Astrocyte of the cerebellum (primary cell): ENCODE data around the gene TRAF4.
"Not testable (repeated sequence)": the region's sequence is repeated elsewhere in the genome, so short reads cannot be mapped to it uniquely, and the experiment has no call there.

Source experiments
- DNase-seq: peaks from one replicate; pipeline ENCODE4 v3.0.0-alpha.2; 2011; ENCODE audit warnings: low read depth
- H3K4me3 ChIP-seq: 2 replicates; pipeline ENCODE4 v1.5.1; 2011; ENCODE audit warnings: mild to moderate bottlenecking, low read depth, low read length, moderate library complexity
- in situ Hi-C: cut with HindIII; loops from 2 replicates; pipeline ENCODE4 v1.10.0; 2017; ENCODE audit warnings: low sequenced_read_pairs
- TF ChIP-seq, protein P1 (sequence below): IDR thresholded peaks from 2 replicates; pipeline ENCODE4 v1.5.1; 2012; ENCODE audit warnings: low read length, low read depth, moderate library complexity, mild to moderate bottlenecking; ENCODE audit errors: missing control alignments

The TRAF4 gene

DNA sequence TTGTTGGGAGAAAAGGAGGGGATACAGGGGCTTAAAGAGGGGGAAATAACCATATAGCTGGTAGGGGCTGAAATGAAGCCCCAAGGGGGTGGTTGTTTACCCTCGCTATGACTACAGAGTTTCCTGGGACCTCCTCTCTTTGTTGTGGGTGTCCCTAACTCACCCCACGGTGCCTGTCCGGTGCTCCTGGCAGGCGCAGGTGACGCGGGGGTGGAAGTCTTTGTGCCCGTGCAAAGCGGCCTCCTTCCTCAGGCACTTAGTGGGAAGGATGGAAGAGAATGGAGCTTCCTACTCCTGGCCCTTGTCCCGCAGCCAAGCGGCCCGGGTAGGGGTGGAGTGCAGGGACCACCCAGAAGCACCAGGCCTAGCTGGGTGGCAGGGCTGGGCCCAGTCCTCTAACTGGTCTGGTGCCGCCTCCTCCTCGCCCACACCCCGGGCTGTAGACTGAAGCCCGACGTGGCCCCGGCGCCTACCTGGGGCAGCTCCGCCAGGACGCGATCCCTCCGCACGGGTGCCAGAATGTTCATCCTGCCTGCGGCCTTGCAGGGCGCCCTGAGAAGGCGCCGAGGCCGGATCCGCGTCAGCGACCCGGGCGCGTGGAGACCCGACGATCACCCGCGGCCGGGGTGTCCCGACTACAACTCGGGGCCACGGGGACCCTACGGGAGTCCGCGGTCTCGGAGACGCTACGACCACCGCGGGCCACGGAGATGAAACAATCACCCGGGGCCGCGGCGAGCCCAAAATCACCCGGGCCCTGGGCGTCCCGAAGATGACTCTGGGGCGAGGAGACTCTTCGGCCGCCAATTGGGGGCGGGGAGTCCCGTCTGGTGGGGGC is 26.9 kb upstream of the TRAF4 start:
- no peak for DNase-seq
- peak overlapping the region; percentile 82 for H3K4me3 ChIP-seq
- in situ Hi-C loops, result no loop called here
- TF ChIP-seq, protein P1, sequence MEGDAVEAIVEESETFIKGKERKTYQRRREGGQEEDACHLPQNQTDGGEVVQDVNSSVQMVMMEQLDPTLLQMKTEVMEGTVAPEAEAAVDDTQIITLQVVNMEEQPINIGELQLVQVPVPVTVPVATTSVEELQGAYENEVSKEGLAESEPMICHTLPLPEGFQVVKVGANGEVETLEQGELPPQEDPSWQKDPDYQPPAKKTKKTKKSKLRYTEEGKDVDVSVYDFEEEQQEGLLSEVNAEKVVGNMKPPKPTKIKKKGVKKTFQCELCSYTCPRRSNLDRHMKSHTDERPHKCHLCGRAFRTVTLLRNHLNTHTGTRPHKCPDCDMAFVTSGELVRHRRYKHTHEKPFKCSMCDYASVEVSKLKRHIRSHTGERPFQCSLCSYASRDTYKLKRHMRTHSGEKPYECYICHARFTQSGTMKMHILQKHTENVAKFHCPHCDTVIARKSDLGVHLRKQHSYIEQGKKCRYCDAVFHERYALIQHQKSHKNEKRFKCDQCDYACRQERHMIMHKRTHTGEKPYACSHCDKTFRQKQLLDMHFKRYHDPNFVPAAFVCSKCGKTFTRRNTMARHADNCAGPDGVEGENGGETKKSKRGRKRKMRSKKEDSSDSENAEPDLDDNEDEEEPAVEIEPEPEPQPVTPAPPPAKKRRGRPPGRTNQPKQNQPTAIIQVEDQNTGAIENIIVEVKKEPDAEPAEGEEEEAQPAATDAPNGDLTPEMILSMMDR, result no peak

DNA sequence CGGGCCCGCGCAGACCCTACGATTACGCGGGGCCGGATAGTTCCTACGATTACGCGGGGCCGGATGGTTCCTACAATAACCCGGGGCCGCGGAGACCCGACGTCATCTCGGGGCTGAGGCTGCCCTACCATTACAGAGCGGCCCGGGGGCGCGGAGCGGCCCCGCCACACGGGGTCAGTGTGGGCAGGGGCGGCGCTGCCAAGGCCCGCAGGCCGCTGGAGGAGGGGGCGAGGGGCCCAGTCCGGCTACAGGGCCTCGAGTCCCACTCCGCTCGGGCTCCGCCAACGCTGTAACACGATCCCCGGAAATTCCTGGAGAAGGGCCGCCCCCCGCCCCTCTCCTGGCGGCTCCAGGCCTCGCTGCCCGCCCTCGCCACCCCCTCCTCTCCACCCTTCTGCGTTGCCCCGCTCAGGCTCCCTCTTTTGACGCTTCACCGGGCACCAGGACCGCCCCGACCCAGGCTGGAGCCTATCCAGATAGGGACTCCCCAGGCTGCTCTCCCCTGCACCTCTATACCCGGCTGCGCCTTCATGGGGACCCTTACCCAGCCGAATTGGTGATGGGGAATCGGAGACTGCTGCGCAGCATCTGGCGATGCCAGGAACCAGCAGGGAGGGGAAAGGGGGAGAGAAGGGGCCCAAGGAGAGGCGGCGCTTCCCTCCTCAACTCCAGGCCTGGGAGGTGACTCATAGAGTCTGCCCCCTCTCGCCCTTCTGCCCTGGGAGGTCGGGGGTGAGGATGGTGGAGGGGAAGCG is 26.1 kb upstream of the TRAF4 start, which contains the start of gene RAB34:
RAB34 (minus strand) TSS at position 291 of the 755 bp plus-strand sequence. CDS start 602 bp downstream, outside the sequence.
- in situ Hi-C loops, result no loop called here
- peak; percentile 66 for DNase-seq
- TF ChIP-seq, protein P1, result no peak
- H3K4me3 ChIP-seq, result peak within 1 kb of the TSS; percentile 82

DNA sequence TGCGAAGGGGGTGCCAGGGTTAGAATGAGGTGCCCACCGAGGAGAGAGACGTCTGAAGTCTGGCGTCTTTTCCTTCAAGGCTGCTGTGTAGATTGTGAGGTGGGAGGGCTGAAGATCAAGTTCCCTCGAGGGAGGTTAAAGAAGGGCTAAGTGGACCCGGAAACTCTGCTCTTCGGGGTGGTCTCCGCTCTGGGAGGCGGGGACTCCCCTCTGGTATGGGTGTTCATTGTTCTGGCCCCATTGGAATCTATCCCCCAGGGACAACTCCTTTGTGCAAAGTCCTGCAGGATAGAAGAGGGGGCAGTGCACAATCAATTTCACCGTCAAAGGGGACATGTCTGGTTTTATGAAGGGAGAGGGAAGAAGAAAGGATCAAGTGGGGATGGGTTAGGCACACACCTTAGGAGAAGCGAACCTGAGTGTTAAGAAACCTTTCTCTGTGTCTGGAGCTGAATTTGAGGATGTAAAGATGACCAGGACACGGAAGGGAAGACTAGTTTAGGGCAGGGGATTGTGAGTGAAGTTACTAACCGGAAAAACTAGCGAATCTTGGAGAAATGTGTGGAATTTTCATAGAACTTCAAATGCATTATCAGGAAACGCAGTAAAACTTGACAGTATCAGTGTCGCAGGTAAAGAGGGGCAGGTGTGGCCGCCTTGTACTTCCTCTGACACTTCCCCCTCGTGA is 25.3 kb upstream of the TRAF4 start:
- peak overlapping the region; percentile 82 for H3K4me3 ChIP-seq
- TF ChIP-seq, protein P1, result no peak
- DNase-seq, result no peak
- in situ Hi-C loops, result no loop called here

DNA sequence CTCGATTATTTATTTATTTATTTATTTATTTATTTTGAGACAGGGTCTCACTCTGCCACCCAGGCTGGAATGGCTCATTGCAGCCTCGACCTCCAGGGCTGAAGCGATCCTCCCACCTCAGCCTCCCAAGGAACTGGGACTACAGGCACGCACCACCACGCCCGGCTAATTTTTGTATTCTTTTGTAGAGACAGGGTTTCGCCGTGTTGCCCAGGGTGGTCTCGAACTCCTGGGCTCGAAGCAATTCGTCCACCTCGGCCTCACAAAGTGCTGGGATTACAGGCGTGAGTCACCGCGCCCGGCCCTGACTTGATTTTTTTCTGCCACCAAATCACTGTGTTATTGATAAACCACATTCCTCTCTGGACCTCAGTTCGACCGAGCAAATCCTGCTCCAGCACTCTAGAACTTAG is 24.8 kb upstream of the TRAF4 start:
- peak overlapping the region; percentile 88 for H3K4me3 ChIP-seq
- TF ChIP-seq, protein P1, result no peak
- in situ Hi-C loops, result no loop called here
- no peak for DNase-seq

DNA sequence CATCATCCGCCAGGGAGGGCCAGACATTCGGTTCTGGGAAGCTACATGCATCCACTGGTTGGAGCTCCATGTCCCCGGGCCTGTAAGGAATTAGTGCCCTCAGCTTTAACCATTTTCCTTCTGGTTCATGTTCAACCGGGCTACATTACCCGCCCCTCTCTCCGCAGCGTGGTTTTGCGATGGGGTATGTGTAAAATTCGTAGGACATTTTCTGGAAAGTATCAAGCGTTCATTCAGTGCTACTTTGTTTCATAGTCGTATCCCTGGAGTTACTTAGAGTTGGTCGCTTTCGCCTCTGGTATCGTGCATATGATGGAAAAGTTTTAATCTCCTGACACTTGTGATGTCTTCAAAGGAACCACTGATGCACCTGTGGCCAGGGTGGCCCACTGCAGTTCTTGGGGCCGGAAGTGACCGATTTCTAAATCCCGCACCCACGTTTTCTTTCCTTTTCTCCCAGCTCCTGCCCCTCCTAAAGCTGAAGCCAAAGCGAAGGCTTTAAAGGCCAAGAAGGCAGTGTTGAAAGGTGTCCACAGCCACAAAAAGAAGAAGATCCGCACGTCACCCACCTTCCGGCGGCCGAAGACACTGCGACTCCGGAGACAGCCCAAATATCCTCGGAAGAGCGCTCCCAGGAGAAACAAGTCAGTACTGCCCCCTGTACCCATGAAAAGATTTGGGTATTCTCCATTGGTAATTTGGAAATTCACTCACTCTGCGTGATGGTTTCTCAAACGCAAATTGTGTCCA is 23.4 kb upstream of the TRAF4 start:
- peak overlapping the region; percentile 88 for H3K4me3 ChIP-seq
- no peak for DNase-seq
- in situ Hi-C loops, result loop anchor here (10.0 kb wide), 1 partner anchor 64 kb away; no protein-coding TSS in a partner anchor
- TF ChIP-seq, protein P1, result peak; percentile 10

DNA sequence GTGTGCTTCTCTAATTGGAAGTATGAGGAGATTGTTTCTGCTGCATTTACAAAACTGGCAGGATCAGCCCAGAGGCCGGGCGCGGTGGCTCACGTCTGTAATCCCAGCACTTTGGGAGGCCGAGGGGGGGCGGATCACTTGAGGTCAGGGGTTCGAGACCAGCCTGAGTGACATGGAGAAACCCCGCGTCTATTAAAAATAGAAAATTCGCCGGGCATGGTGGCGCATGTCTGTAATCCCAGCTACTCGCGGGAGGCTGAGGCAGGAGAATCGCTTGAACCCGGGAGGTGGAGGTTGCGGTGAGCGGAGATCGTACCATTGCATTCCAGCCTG is 22.8 kb upstream of the TRAF4 start:
- in situ Hi-C loops, result loop anchor here (10.0 kb wide), 1 partner anchor 64 kb away; no protein-coding TSS in a partner anchor
- peak overlapping the region; percentile 88 for H3K4me3 ChIP-seq

More for the DNA sequence above, 22.8 kb upstream of the TRAF4 start:
- DNase-seq, result not testable (repeated sequence)
